Esophagus squamous epithelium (tissue), 4 donors: ENCODE results near the gene GPR158.

Source experiments
- CTCF ChIP-seq, 6 experiments: fragments of 450-650 bp in 4 of 6; fragments of 200-600 bp in 2 of 6; sonication (generic) in 2 of 6; IDR thresholded peaks; one replicate each; pipeline ENCODE4 v1.5.1; 2016 to 2019; ENCODE audit warnings: antibody characterized with exemption in 6 of 6, mild to moderate bottlenecking in 4 of 6, moderate library complexity in 4 of 6
- POLR2A ChIP-seq, 4 donors: fragments of 450-650 bp; IDR thresholded peaks; one replicate each; pipeline ENCODE4 v1.6.1; 2017; ENCODE audit warnings: antibody characterized with exemption in 4 of 4, mild to moderate bottlenecking in 4 of 4, moderate library complexity in 3 of 4

- TF ChIP-seq CTCF (IDR thresholded peaks at IDR 0.05) (no peak), POLR2A (IDR thresholded peaks at IDR 0.05) (no peak)
These were observed 153.6 kb downstream of the GPR158 start for GRCh38 chr10:25328361-25328760.
